ENCODE results near the gene C6orf163. TPM values are rescaled to one million over a fixed set of nuclear protein-coding genes. Genes with fewer than 3 reads are reported as not detected.

The C6orf163 gene
- total and polyA plus RNA-seq, 5 donors from 2014 or later = 0.53 to 2.1 (median 1.3) TPM; not detected in 1

DNA sequence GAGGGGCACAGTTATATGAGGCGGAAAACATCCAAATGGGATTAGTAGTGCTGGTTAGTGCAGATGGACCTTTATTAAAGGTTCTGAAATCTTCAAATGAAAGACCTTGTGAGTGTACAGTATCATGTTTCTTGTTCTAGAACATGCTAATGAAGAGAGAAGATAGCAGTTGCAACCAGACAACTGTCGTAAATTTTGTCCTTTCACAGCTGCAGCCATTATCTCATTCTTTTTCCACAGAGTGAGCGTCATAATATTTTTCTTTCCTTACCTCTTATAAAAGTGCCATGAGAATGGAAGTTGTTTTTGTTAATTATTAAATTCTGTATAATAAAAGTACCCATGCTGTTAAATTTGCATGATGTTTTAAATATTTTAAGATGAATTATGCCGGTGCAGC is 4.4 kb upstream of the C6orf163 start:
- Mint-ChIP-seq H3K27ac (no peak overlapping the region), H3K9me3 (no peaks in the 10 kb centered on the region), H3K4me1 (peaks cover 0 to 12% (median 8%) of the 10 kb centered on the region in 4 donors), H3K4me3 (no peak overlapping the region), H3K27me3 (no peaks in the 10 kb centered on the region), H3K36me3 (peaks cover 29% of the 10 kb centered on the region)
- no peak for ATAC-seq (ENCODE audit: low read depth in 2 of 2)
- DNase-seq = no peak
- Histone ChIP-seq H3K27me3 (ENCODE audit: control insufficient read depth, insufficient read depth, low read length) (no peaks in the 10 kb centered on the region), H3K9me3 (ENCODE audit: control insufficient read depth in 2 of 2, low read length in 2 of 2) (no peaks in the 10 kb centered on the region), H3K4me1 (ENCODE audit: control insufficient read depth, insufficient read depth, low read length, poor library complexity, severe bottlenecking) (no peaks in the 10 kb centered on the region), H3K27ac (ENCODE audit: insufficient read depth, low read length, poor library complexity, severe bottlenecking) (no peak overlapping the region), H3K36me3 (ENCODE audit: control insufficient read depth, insufficient read depth, low read length) (peaks cover 4% of the 10 kb centered on the region), H3K4me3 (ENCODE audit: low read depth, low read length) (no peak overlapping the region)

DNA sequence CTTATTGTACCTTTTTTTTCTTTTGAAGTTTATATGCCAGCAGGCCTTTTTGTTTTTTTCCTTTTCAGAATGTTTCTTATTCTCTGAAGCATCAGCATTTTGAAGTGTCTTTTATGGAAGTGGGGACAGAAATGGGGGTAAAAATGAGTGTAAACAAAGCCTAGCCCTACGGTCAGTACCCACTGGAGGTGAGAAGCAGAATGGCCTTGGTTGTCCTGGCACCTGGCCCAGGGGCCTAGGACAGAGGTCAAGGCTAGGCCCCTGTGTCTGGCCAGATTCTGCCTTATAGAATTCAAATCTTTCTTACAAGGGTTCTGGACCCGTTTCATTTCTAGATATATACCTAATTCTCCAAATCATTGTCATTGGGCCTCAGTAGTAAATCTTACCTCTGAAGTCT is 3.5 kb upstream of the C6orf163 start:
- H3K27me3 Mint-ChIP-seq = no peaks in the 10 kb centered on the region
- H3K4me1 ChIP-seq (ENCODE audit: control insufficient read depth, insufficient read depth, low read length, poor library complexity, severe bottlenecking) = no peaks in the 10 kb centered on the region
- no peak for ATAC-seq (ENCODE audit: low read depth in 2 of 2)

DNA sequence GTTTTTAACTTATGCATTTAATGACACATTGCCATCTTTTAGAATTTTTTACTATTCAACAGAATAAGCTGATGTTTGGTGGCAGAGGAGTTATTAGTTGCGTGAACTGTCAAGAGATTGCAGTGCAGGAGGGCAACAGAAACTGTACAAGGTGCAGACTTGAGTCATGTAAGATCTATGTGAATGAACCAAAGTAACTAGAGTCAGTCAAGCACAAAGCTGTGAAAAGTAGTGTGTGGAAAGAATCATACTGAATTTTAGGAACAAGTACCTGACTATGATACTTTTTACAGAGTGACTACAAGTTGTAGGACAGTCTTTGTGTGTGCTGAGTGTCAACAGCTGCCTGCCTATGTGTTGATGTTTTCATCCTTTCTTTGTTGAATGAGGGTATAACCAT is 2.7 kb upstream of the C6orf163 start:
- H3K4me1 Mint-ChIP-seq = peaks cover 0 to 12% (median 3%) of the 10 kb centered on the region in 4 donors
- H3K4me1 ChIP-seq (ENCODE audit: control insufficient read depth, insufficient read depth, low read length, poor library complexity, severe bottlenecking) = no peaks in the 10 kb centered on the region
- H3K27me3 Mint-ChIP-seq = no peaks in the 10 kb centered on the region
- H3K36me3 ChIP-seq (ENCODE audit: control insufficient read depth, insufficient read depth, low read length) = peaks cover 3% of the 10 kb centered on the region
- H3K9me3 ChIP-seq (ENCODE audit: control insufficient read depth in 2 of 2, low read length in 2 of 2) = no peaks in the 10 kb centered on the region
- H3K27ac ChIP-seq (ENCODE audit: insufficient read depth, low read length, poor library complexity, severe bottlenecking) = no peak overlapping the region
- H3K4me3 Mint-ChIP-seq = no peak overlapping the region
- ATAC-seq (ENCODE audit: low read depth in 2 of 2) (no peak), DNase-seq (no peak)
- H3K27me3 ChIP-seq (ENCODE audit: control insufficient read depth, insufficient read depth, low read length) = no peaks in the 10 kb centered on the region
- no peak overlapping the region for H3K4me3 ChIP-seq (ENCODE audit: low read depth, low read length)
- no peaks in the 10 kb centered on the region for H3K9me3 Mint-ChIP-seq
- peaks cover 26% of the 10 kb centered on the region for H3K36me3 Mint-ChIP-seq
- H3K27ac Mint-ChIP-seq = no peak overlapping the region

More for the DNA sequence above, 3.5 kb upstream of the C6orf163 start:
- Histone ChIP-seq H3K36me3 (ENCODE audit: control insufficient read depth, insufficient read depth, low read length) (peaks cover 3% of the 10 kb centered on the region), H3K4me3 (ENCODE audit: low read depth, low read length) (no peak overlapping the region), H3K27ac (ENCODE audit: insufficient read depth, low read length, poor library complexity, severe bottlenecking) (no peak overlapping the region), H3K27me3 (ENCODE audit: control insufficient read depth, insufficient read depth, low read length) (no peaks in the 10 kb centered on the region), H3K9me3 (ENCODE audit: control insufficient read depth in 2 of 2, low read length in 2 of 2) (no peaks in the 10 kb centered on the region)
- Mint-ChIP-seq H3K27ac (no peak overlapping the region), H3K4me3 (no peak overlapping the region), H3K9me3 (no peaks in the 10 kb centered on the region), H3K4me1 (peaks cover 0 to 12% (median 7%) of the 10 kb centered on the region in 4 donors), H3K36me3 (peaks cover 27% of the 10 kb centered on the region)
- DNase-seq = no peak

DNA sequence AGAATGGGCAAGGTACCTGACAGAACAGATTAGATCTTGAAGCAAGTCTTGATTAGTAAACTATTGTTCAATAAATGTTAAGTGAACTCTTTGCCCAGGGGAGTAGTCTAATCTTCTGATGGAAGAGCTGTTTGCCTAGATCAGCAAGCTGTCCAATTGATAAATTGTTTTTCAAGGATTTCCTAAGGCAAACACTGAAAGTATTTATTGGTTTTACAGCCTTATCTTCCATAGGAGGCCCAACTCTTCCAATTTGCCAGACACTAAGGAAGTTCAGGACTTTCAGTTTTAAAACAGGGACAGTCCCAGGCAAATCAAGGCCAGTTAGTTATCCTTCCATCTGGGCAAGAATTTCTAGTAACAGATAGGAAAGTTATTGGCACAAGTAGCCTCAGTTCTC is 1.8 kb upstream of the C6orf163 start:
- Histone ChIP-seq H3K27me3 (ENCODE audit: control insufficient read depth, insufficient read depth, low read length) (no peaks in the 10 kb centered on the region), H3K4me3 (ENCODE audit: low read depth, low read length) (no peak overlapping the region), H3K4me1 (ENCODE audit: control insufficient read depth, insufficient read depth, low read length, poor library complexity, severe bottlenecking) (no peaks in the 10 kb centered on the region), H3K27ac (ENCODE audit: insufficient read depth, low read length, poor library complexity, severe bottlenecking) (no peak overlapping the region), H3K36me3 (ENCODE audit: control insufficient read depth, insufficient read depth, low read length) (peaks cover 3% of the 10 kb centered on the region), H3K9me3 (ENCODE audit: control insufficient read depth in 2 of 2, low read length in 2 of 2) (no peaks in the 10 kb centered on the region)
- peaks cover 29% of the 10 kb centered on the region for H3K36me3 Mint-ChIP-seq
- DNase-seq = no peak
- no peaks in the 10 kb centered on the region for H3K9me3 Mint-ChIP-seq
- no peak for ATAC-seq (ENCODE audit: low read depth in 2 of 2)
- no peaks in the 10 kb centered on the region for H3K27me3 Mint-ChIP-seq
- H3K27ac Mint-ChIP-seq = no peak overlapping the region
- peaks cover 0 to 12% (median 3%) of the 10 kb centered on the region in 4 donors for H3K4me1 Mint-ChIP-seq
- no peak overlapping the region for H3K4me3 Mint-ChIP-seq

DNA sequence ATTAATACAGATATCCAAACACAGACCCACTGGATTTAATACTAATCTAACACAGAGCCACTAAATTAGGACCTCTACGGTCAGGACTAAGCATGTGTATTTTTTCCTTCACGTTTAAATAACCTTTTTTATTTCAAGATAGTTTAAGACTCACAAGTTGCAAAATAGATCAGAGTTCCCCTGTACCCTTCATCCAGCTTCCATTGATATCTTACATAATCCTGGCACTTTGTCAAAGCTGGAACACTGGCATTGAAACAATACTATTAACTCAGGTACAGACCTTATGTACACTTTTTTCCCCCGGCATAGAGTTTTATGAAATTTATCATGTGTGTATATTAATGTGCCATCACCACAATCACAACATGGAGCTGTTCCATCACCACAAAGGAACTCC is 2.1 kb downstream of the C6orf163 start:
- Histone ChIP-seq H3K9me3 (ENCODE audit: control insufficient read depth in 2 of 2, low read length in 2 of 2) (no peaks in the 10 kb centered on the region), H3K4me1 (ENCODE audit: control insufficient read depth, insufficient read depth, low read length, poor library complexity, severe bottlenecking) (no peaks in the 10 kb centered on the region), H3K4me3 (ENCODE audit: low read depth, low read length) (no peak overlapping the region), H3K27me3 (ENCODE audit: control insufficient read depth, insufficient read depth, low read length) (no peaks in the 10 kb centered on the region), H3K27ac (ENCODE audit: insufficient read depth, low read length, poor library complexity, severe bottlenecking) (no peak overlapping the region), H3K36me3 (ENCODE audit: control insufficient read depth, insufficient read depth, low read length) (peaks cover 3% of the 10 kb centered on the region)
- ATAC-seq (ENCODE audit: low read depth in 2 of 2) = no peak
- Mint-ChIP-seq H3K4me1 (no peaks in the 10 kb centered on the region), H3K4me3 (no peak overlapping the region), H3K27ac (no peak overlapping the region), H3K9me3 (no peaks in the 10 kb centered on the region), H3K27me3 (no peaks in the 10 kb centered on the region), H3K36me3 (peaks cover 20% of the 10 kb centered on the region)
- DNase-seq = no peak

DNA sequence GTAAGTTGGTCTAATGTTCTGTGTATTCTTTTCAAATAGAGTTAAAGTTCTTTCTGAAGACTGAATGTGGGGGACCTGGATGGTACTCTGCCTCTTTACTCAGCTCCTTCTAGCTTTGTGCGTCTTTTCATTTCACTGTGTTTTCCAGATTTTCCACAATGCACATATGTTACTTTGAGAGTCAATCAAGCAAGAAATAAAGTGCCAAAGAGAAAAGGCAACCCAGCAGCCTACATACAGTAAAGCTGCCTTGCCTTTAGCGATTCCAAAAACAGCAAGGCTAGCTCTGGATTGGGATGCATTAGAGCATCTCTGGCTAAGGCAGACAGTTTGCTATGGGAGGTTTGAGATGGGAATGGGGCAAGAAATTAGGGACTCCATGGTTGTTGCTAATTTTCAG is 5.3 kb downstream of the C6orf163 start:
- no peaks in the 10 kb centered on the region for H3K36me3 ChIP-seq (ENCODE audit: control insufficient read depth, insufficient read depth, low read length)
- H3K4me3 ChIP-seq (ENCODE audit: low read depth, low read length) = no peak overlapping the region
- DNase-seq = no peak
- Mint-ChIP-seq H3K27me3 (no peaks in the 10 kb centered on the region), H3K4me1 (no peaks in the 10 kb centered on the region), H3K4me3 (no peak overlapping the region), H3K9me3 (no peaks in the 10 kb centered on the region), H3K27ac (no peak overlapping the region), H3K36me3 (peaks cover 12% of the 10 kb centered on the region)
- no peaks in the 10 kb centered on the region for H3K27me3 ChIP-seq (ENCODE audit: control insufficient read depth, insufficient read depth, low read length)
- no peak overlapping the region for H3K27ac ChIP-seq (ENCODE audit: insufficient read depth, low read length, poor library complexity, severe bottlenecking)
- H3K4me1 ChIP-seq (ENCODE audit: control insufficient read depth, insufficient read depth, low read length, poor library complexity, severe bottlenecking) = no peaks in the 10 kb centered on the region
- no peaks in the 10 kb centered on the region for H3K9me3 ChIP-seq (ENCODE audit: control insufficient read depth in 2 of 2, low read length in 2 of 2)
- ATAC-seq (ENCODE audit: low read depth in 2 of 2) = no peak

DNA sequence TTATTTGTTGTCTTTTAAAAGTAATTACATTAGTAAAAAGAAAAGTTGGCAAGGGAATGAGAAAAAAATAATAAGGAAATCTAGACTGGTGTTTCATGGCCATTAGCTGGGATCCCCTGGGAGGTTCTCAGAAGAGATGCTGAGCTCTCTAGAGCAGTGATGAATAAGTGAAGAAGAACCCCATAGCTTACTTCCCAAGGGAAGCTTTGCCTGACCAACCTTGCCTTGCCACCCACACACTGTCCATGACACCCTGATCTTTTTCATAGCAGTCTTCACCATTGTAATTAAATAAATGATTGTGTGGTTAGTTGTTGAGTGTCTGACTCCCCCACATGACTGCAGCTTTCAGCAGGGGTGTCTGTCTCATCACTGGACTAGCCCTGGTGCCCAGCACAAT is 5.9 kb downstream of the C6orf163 start:
- H3K4me1 Mint-ChIP-seq = no peaks in the 10 kb centered on the region
- H3K36me3 Mint-ChIP-seq = peaks cover 9% of the 10 kb centered on the region
- DNase-seq (no peak), ATAC-seq (ENCODE audit: low read depth in 2 of 2) (no peak)
- no peak overlapping the region for H3K4me3 Mint-ChIP-seq
- Histone ChIP-seq H3K4me1 (ENCODE audit: control insufficient read depth, insufficient read depth, low read length, poor library complexity, severe bottlenecking) (no peaks in the 10 kb centered on the region), H3K9me3 (ENCODE audit: control insufficient read depth in 2 of 2, low read length in 2 of 2) (no peaks in the 10 kb centered on the region), H3K36me3 (ENCODE audit: control insufficient read depth, insufficient read depth, low read length) (no peaks in the 10 kb centered on the region), H3K4me3 (ENCODE audit: low read depth, low read length) (no peak overlapping the region), H3K27ac (ENCODE audit: insufficient read depth, low read length, poor library complexity, severe bottlenecking) (no peak overlapping the region), H3K27me3 (ENCODE audit: control insufficient read depth, insufficient read depth, low read length) (no peaks in the 10 kb centered on the region)
- H3K27ac Mint-ChIP-seq = no peak overlapping the region
- no peaks in the 10 kb centered on the region for H3K27me3 Mint-ChIP-seq
- no peaks in the 10 kb centered on the region for H3K9me3 Mint-ChIP-seq

DNA sequence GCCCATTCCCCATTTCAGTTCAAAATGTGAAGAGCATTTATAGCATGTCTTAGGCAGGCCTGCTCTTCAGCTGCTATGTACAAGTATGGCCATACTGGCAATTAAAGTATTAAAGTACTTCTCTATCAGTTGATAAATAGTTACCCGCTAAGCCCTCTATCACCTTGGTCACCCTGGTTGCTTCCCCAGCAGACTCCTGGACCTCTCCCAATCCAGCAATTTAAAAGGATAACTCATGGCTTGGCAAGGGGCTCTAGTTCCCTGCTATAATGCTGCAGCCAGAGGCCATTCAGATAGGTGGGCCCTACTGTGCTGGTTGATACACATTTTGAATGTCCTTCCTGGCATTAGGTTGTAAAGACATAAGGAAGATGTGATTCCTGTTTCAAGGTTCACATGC is 7.0 kb downstream of the C6orf163 start:
- Mint-ChIP-seq H3K36me3 (peaks cover 9% of the 10 kb centered on the region), H3K9me3 (no peaks in the 10 kb centered on the region), H3K27ac (no peak overlapping the region), H3K27me3 (no peaks in the 10 kb centered on the region), H3K4me1 (no peaks in the 10 kb centered on the region), H3K4me3 (no peak overlapping the region)
- no peak for ATAC-seq (ENCODE audit: low read depth in 2 of 2)
- no peaks in the 10 kb centered on the region for H3K36me3 ChIP-seq (ENCODE audit: control insufficient read depth, insufficient read depth, low read length)
- no peak overlapping the region for H3K4me3 ChIP-seq (ENCODE audit: low read depth, low read length)
- no peaks in the 10 kb centered on the region for H3K27me3 ChIP-seq (ENCODE audit: control insufficient read depth, insufficient read depth, low read length)
- H3K9me3 ChIP-seq (ENCODE audit: control insufficient read depth in 2 of 2, low read length in 2 of 2) = no peaks in the 10 kb centered on the region
- H3K4me1 ChIP-seq (ENCODE audit: control insufficient read depth, insufficient read depth, low read length, poor library complexity, severe bottlenecking) = no peaks in the 10 kb centered on the region
- DNase-seq = no peak
- H3K27ac ChIP-seq (ENCODE audit: insufficient read depth, low read length, poor library complexity, severe bottlenecking) = no peak overlapping the region

All from CD4-positive, CD25-positive, alpha-beta regulatory T cell (primary cell).